SHP77 treated with DMSO at 0.1 percent for 48 hours (cell line): ENCODE results near the gene ADH1A.
"Not testable (repeated sequence)": the region's sequence is repeated elsewhere in the genome, so short reads cannot be mapped to it uniquely, and the experiment has no call there.

Source experiments
- DNase-seq: peaks from one replicate; lab custom pipeline; 2025; lab: John Stamatoyannopoulos, UW

The ADH1A gene

DNA sequence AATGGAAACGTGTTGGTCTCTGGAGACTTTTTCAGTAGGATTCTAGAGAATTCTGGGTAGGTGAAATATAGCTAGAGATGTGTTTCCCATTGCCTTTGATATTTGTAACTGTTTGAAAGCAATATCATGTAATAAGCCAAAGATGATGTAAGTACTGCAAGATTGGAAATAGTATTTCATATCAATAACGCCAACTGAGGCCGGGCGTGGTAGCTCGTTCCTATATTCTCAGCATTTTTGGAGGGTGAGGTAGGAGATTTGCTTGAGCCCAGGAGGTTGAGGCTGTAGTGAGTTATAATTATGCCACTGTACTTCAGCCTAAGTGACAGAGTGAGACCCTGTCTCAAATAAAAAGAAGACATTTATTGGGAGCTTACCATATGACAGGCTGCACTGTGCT is 9.5 kb downstream of the ADH1A start:
- no peak for DNase-seq

DNA sequence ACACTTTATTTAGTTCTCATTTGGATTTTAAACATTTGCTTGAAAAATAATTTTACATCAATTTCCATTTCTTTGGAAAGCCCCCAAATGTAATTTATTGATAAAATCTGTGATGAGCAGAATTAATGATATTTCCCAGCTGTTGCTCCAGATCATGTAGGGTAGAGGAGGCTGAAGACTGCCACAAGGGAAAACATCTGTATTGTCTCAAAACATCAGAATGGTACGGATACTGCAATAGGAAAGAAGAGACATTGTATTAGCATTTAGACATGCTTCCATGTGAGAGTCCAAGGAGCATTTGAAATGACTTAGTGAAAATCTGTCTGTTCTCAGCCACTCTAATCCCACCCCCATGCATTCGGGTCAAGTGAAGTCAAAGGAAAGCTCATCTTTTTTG is 14.4 kb downstream of the ADH1A start:
- no peak for DNase-seq

DNA sequence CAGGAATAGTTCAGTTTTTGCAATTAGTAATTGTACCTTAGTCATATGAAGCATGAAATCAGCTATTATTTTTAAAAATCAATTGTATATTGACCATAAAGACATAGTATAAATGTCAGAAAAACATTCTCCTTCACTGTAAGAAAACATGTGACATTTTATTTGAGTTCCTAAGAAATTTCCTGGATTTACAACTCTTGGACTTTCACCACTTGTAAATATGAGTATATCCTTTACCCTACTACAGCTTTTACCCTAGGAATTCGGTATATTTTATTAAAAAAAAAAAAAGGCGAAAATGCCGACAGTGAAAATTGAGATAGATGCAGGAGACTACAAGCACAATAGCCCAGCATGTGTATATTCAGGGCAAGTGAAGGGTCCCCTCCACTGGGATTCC is 14.9 kb downstream of the ADH1A start:
- no peak for DNase-seq

GRCh38 chr4:99275050-99275449 is 15.7 kb downstream of the ADH1A start:
- DNase-seq = no peak

GRCh38 chr4:99273704-99274103 is 17.1 kb downstream of the ADH1A start:
- no peak for DNase-seq

DNA sequence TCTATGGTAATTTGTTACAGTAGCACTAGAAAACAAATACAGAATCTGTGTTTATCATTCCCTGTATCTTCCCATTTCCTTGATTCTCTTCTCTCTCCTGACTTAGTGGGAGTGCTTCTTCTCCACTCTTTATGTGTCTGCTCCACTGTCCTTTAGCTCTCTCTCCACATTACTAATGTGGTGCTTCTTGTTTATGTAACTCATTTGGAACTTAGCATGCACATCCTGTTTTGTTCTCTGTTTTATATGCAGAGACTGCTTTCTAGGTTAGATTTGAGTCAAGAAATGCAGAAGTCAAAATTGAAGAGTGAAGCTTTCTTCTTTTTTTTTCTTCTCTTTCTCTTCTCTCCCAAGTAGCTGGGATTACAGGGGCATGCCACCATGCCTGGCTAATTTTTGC is 25.9 kb downstream of the ADH1A start:
- no peak for DNase-seq

- DNase-seq = no peak
These were observed 38.0 kb downstream of the ADH1A start for GRCh38 chr4:99252746-99253145.

GRCh38 chr4:99248714-99249113 is 42.1 kb downstream of the ADH1A start:
- no peak for DNase-seq

GRCh38 chr4:99235955-99236354 is 54.8 kb downstream of the ADH1A start:
- no peak for DNase-seq

DNA sequence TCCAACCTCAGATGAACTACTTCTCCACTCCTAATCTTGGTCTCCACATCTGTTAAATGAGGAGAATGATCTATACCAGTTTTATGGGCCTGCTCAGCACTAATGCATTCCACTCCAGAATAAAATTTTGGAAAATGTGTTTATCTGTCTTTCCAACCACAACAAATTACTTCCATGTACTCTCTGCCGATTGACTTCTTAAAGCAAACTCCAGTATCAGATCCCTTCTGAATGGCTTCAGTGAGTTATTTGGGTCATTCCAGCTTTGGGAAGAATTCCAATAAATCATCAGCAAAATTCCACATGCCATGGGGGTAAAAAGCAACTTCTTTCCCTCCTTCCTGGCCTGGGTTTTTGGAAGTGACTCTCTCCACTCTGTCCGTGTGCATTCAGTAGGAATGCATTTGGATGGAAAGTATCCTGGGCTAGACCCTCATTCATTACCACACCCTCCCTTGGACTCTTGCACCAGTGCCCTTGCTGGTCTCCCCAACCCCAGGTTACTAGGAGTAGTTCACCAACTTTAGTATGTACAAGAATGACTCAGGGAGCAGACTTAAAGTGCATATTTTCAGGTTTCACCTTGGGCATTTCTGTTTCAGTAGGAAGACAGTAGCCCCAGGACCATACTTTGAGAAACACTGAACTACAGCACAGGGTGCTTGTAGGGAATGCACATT is 56.3 kb downstream of the ADH1A start:
- no peak for DNase-seq

DNA sequence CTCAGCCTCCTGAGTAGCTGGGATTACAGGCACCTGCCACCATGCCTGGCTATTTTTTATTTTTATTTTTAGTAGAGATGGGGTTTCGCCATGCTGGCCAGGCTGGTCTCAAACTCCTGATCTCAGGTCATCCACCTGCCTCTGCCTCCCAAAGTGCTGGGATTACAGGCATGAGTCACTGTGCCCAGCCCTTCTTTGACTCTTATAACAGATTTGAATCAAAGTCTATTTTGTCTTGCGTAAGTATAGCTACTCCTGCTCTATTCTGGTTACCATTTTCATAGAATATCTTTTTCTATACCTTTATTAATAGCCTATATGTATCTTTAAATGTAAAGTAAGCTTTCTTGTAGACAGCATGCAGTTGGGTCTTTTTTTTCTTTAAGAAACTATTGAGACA is 57.4 kb downstream of the ADH1A start:
- not testable (repeated sequence) for DNase-seq

DNA sequence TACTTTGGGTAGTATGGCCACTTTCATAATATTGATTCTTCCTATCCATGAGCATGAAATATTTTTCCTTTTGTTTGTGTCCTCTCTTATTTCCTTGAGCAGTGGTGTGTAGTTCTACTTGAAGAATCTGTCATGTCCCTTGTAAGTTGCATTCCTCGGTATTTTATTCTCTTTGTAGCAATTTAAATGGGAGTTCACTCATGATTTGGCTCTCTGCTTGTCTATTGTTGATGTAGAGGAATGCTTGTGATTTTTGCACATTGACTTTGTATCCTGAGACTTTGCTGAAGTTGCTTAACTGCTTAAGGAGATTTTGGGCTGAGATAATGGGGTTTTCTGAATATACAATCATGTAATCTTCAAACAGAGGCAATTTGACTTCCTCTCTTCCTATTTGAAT is 62.1 kb downstream of the ADH1A start:
- DNase-seq = not testable (repeated sequence)

- not testable (repeated sequence) for DNase-seq
These were observed 63.1 kb downstream of the ADH1A start for GRCh38 chr4:99227646-99228045.
